Measurements from ENCODE around the gene FUT2.

- no peak for TF ChIP-seq EZH2phosphoT487 (IDR thresholded peaks at IDR 0.05; ENCODE audit: borderline replicate concordance)
- TF ChIP-seq, protein P1, sequence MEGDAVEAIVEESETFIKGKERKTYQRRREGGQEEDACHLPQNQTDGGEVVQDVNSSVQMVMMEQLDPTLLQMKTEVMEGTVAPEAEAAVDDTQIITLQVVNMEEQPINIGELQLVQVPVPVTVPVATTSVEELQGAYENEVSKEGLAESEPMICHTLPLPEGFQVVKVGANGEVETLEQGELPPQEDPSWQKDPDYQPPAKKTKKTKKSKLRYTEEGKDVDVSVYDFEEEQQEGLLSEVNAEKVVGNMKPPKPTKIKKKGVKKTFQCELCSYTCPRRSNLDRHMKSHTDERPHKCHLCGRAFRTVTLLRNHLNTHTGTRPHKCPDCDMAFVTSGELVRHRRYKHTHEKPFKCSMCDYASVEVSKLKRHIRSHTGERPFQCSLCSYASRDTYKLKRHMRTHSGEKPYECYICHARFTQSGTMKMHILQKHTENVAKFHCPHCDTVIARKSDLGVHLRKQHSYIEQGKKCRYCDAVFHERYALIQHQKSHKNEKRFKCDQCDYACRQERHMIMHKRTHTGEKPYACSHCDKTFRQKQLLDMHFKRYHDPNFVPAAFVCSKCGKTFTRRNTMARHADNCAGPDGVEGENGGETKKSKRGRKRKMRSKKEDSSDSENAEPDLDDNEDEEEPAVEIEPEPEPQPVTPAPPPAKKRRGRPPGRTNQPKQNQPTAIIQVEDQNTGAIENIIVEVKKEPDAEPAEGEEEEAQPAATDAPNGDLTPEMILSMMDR (conservative IDR thresholded peaks at IDR 0.05; ENCODE audit: low read length) = no peak
These were observed 39.4 kb downstream of the FUT2 start for GRCh38 chr19:48735031-48735615.

Data from Loucy (cell line).